ENCODE measurements around the gene CTNNA2.

- TF ChIP-seq POLR2AphosphoS5 (IDR thresholded peaks at IDR 0.05): no peak
- TF ChIP-seq CTCF (IDR thresholded peaks at IDR 0.05): no peak
Observed at GRCh38 chr2:79770926-79771325, 258.1 kb downstream of the CTNNA2 start.

Measured in transverse colon (tissue), 4 donors.